Activated T-helper 1 cell treated with anti-CD3 and anti-CD28 coated beads, Interleukin-12 subunit alpha, Interleukin-12 subunit beta, Interleukin-2, Interleukin-4 antibody, amounts not matched to agents 30 ng/mL and 10 ng/mL and 1 ng/mL, durations not matched to agents 14 hours and 24 hours and 36 hours (primary cell): ENCODE results near the gene RUNX2. TPM values are rescaled to one million over a fixed set of nuclear protein-coding genes. Genes with fewer than 3 reads are reported as not detected.

Experiments used
- DNase-seq: peaks from one replicate; pipeline ENCODE4 v3.0.0; 2021; ENCODE audit warnings: low spot score
- H3K27ac Mint-ChIP-seq: one replicate; pipeline ENCODE4 v1.8.0; 2021; ENCODE audit warnings: mild to moderate bottlenecking, mixed read lengths
- H3K27me3 Mint-ChIP-seq: one replicate; pipeline ENCODE4 v1.8.0; 2022; ENCODE audit warnings: mild to moderate bottlenecking, moderate library complexity, mixed read lengths; ENCODE audit not compliant: insufficient read depth
- H3K36me3 Mint-ChIP-seq: one replicate; pipeline ENCODE4 v1.8.0; 2021; ENCODE audit warnings: low read depth, mixed read lengths
- H3K4me1 Mint-ChIP-seq: one replicate; pipeline ENCODE4 v1.8.0; 2021; ENCODE audit warnings: low read depth, mixed read lengths
- H3K4me3 Mint-ChIP-seq: one replicate; pipeline ENCODE4 v1.8.0; 2021; ENCODE audit warnings: mild to moderate bottlenecking, moderate library complexity, mixed read lengths
- H3K9me3 Mint-ChIP-seq: one replicate; pipeline ENCODE4 v1.8.0; 2021; ENCODE audit warnings: mixed read lengths
- intact Hi-C: fragments of 100-400 bp; cut with micrococcal nuclease; formaldehyde crosslinking; loops from one replicate; pipeline ENCODE4 v1.15.1; 2024
- total RNA-seq: library from RNA; stranded (reverse); gene quantifications from 2 replicates; pipeline ENCODE4 v1.2.3, GENCODE V29; 2022

Gene RUNX2
- total RNA-seq, 1 donor from 2014 or later: 12.7 TPM

- no peak overlapping the region for H3K4me3 Mint-ChIP-seq
- peaks cover 5% of the 10 kb centered on the region for H3K4me1 Mint-ChIP-seq
- H3K9me3 Mint-ChIP-seq: no peaks in the 10 kb centered on the region
- DNase-seq: no peak
- intact Hi-C loops: no loop called here
- H3K27me3 Mint-ChIP-seq: peaks cover 3% of the 10 kb centered on the region
- H3K27ac Mint-ChIP-seq: no peak overlapping the region
- H3K36me3 Mint-ChIP-seq: peaks cover 2% of the 10 kb centered on the region
Measured at GRCh38 chr6:45635284-45635867, 307.2 kb downstream of the RUNX2 start.

GRCh38 chr6:45637056-45637455, 308.9 kb downstream of the RUNX2 start:
- Mint-ChIP-seq H3K4me1 (peaks cover 5% of the 10 kb centered on the region), H3K27me3 (peaks cover 3% of the 10 kb centered on the region), H3K27ac (no peak overlapping the region), H3K9me3 (no peaks in the 10 kb centered on the region), H3K4me3 (no peak overlapping the region), H3K36me3 (peaks cover 2% of the 10 kb centered on the region)
- DNase-seq: no peak
- intact Hi-C loops: no loop called here

GRCh38 chr6:45637611-45638257, 309.6 kb downstream of the RUNX2 start:
- Mint-ChIP-seq H3K4me3 (no peak overlapping the region), H3K9me3 (no peaks in the 10 kb centered on the region), H3K27ac (no peak overlapping the region), H3K36me3 (peaks cover 2% of the 10 kb centered on the region), H3K27me3 (peaks cover 3% of the 10 kb centered on the region), H3K4me1 (peaks cover 5% of the 10 kb centered on the region)
- DNase-seq: no peak
- intact Hi-C loops: no loop called here

- Mint-ChIP-seq H3K27ac (no peak overlapping the region), H3K36me3 (peaks cover 2% of the 10 kb centered on the region), H3K9me3 (no peaks in the 10 kb centered on the region), H3K27me3 (peaks cover 3% of the 10 kb centered on the region), H3K4me1 (peaks cover 7% of the 10 kb centered on the region), H3K4me3 (no peak overlapping the region)
- no peak for DNase-seq
- intact Hi-C loops: no loop called here
Measured at GRCh38 chr6:45640081-45640491, 312.0 kb downstream of the RUNX2 start.

GRCh38 chr6:45640811-45641210, 312.7 kb downstream of the RUNX2 start:
- H3K4me1 Mint-ChIP-seq: peaks cover 15% of the 10 kb centered on the region
- intact Hi-C loops: no loop called here
- peaks cover 2% of the 10 kb centered on the region for H3K36me3 Mint-ChIP-seq
- no peaks in the 10 kb centered on the region for H3K9me3 Mint-ChIP-seq
- no peak for DNase-seq
- H3K27me3 Mint-ChIP-seq: peaks cover 2% of the 10 kb centered on the region
- H3K27ac Mint-ChIP-seq: no peak overlapping the region
- no peak overlapping the region for H3K4me3 Mint-ChIP-seq

GRCh38 chr6:45642331-45643125, 314.4 kb downstream of the RUNX2 start:
- intact Hi-C loops: no loop called here
- no peak for DNase-seq
- H3K27me3 Mint-ChIP-seq: no peaks in the 10 kb centered on the region
- H3K4me1 Mint-ChIP-seq: peaks cover 19% of the 10 kb centered on the region
- no peak overlapping the region for H3K27ac Mint-ChIP-seq
- peaks cover 2% of the 10 kb centered on the region for H3K36me3 Mint-ChIP-seq
- H3K9me3 Mint-ChIP-seq: no peaks in the 10 kb centered on the region
- no peak overlapping the region for H3K4me3 Mint-ChIP-seq

- Mint-ChIP-seq H3K36me3 (peaks cover 2% of the 10 kb centered on the region), H3K4me3 (no peak overlapping the region), H3K27ac (no peak overlapping the region), H3K4me1 (peaks cover 23% of the 10 kb centered on the region), H3K27me3 (no peaks in the 10 kb centered on the region), H3K9me3 (no peaks in the 10 kb centered on the region)
- intact Hi-C loops: no loop called here
- no peak for DNase-seq
Measured at GRCh38 chr6:45643126-45643525, 315.0 kb downstream of the RUNX2 start.

- Mint-ChIP-seq H3K27ac (peak overlapping the region; percentile 29), H3K9me3 (no peaks in the 10 kb centered on the region), H3K27me3 (no peaks in the 10 kb centered on the region), H3K36me3 (no peaks in the 10 kb centered on the region), H3K4me1 (peaks cover 23% of the 10 kb centered on the region), H3K4me3 (no peak overlapping the region)
- intact Hi-C loops: no loop called here
- no peak for DNase-seq
Measured at GRCh38 chr6:45644720-45645119, 316.6 kb downstream of the RUNX2 start.

GRCh38 chr6:45645302-45645701, 317.2 kb downstream of the RUNX2 start:
- DNase-seq: no peak
- Mint-ChIP-seq H3K4me1 (peaks cover 23% of the 10 kb centered on the region), H3K4me3 (no peak overlapping the region), H3K36me3 (no peaks in the 10 kb centered on the region), H3K27ac (peak overlapping the region; percentile 29), H3K27me3 (no peaks in the 10 kb centered on the region), H3K9me3 (no peaks in the 10 kb centered on the region)
- intact Hi-C loops: no loop called here

GRCh38 chr6:45647341-45648261, 319.5 kb downstream of the RUNX2 start:
- DNase-seq: no peak
- peaks cover 2% of the 10 kb centered on the region for H3K36me3 Mint-ChIP-seq
- peaks cover 23% of the 10 kb centered on the region for H3K4me1 Mint-ChIP-seq
- H3K4me3 Mint-ChIP-seq: no peak overlapping the region
- H3K27ac Mint-ChIP-seq: no peak overlapping the region
- intact Hi-C loops: no loop called here
- no peaks in the 10 kb centered on the region for H3K9me3 Mint-ChIP-seq
- peaks cover 1% of the 10 kb centered on the region for H3K27me3 Mint-ChIP-seq

- Mint-ChIP-seq H3K27ac (no peak overlapping the region), H3K36me3 (peaks cover 2% of the 10 kb centered on the region), H3K4me1 (peaks cover 23% of the 10 kb centered on the region), H3K27me3 (peaks cover 6% of the 10 kb centered on the region), H3K9me3 (no peaks in the 10 kb centered on the region), H3K4me3 (no peak overlapping the region)
- intact Hi-C loops: no loop called here
- DNase-seq: no peak
Measured at GRCh38 chr6:45648262-45648620, 320.1 kb downstream of the RUNX2 start.

GRCh38 chr6:45650524-45651135, 322.5 kb downstream of the RUNX2 start:
- H3K4me1 Mint-ChIP-seq: peaks cover 11% of the 10 kb centered on the region

More at GRCh38 chr6:45650524-45651135, 322.5 kb downstream of the RUNX2 start:
- peaks cover 9% of the 10 kb centered on the region for H3K27me3 Mint-ChIP-seq
- intact Hi-C loops: no loop called here
- H3K4me3 Mint-ChIP-seq: no peak overlapping the region
- peaks cover 2% of the 10 kb centered on the region for H3K36me3 Mint-ChIP-seq
- DNase-seq: no peak
- H3K27ac Mint-ChIP-seq: no peak overlapping the region
- H3K9me3 Mint-ChIP-seq: no peaks in the 10 kb centered on the region
